A549 treated with dexamethasone at 1 μM for 4 hours (cell line): ENCODE measurements around the gene TMEM143. TPM values are rescaled to one million over a fixed set of nuclear protein-coding genes. Genes with fewer than 3 reads are reported as not detected.

ENCODE experiments used
- total RNA-seq: library from RNA; stranded (reverse); fragments of 200-300 nt; extraction: Qiagen RNA extraction; gene quantifications from 5 replicates; pipeline ENCODE4 v1.2.3, GENCODE V29; 2022

The TMEM143 gene
- total RNA-seq, result 3.6 to 4.8 TPM (median 4.8 TPM) in 5 replicates

GRCh38 chr19:48363810-48364597 is at the start of gene TMEM143, which contains the start of gene SYNGR4:
TSS of gene TMEM143 (minus strand) at chr19:48363940. CDS start at chr19:48363920, 20 bp downstream.
TSS of gene SYNGR4 (plus strand) at chr19:48364367. CDS start at chr19:48365843, 1,476 bp downstream.

GRCh38 chr19:48393559-48394330 is 30.0 kb upstream of the TMEM143 start, which contains the start of gene GRIN2D:
TSS of gene GRIN2D (plus strand) at chr19:48393668. CDS start at chr19:48398393, 4,725 bp downstream.

GRCh38 chr19:48391100-48392005 is 27.6 kb upstream of the TMEM143 start, which contains the start of gene KDELR1:
TSS of gene KDELR1 (minus strand) at chr19:48391551. CDS start at chr19:48391358, 193 bp downstream.

GRCh38 chr19:48325265-48325910 is 38.4 kb downstream of the TMEM143 start, which contains the start of gene EMP3:
TSS of gene EMP3 (plus strand) at chr19:48325552. CDS start at chr19:48326845, 1,293 bp downstream.

Other genes with a start within 250 kb of the TMEM143 start
- gene LIG1, start 193.6 kb downstream of the TMEM143 start, total RNA-seq, result 59.2 to 68.1 TPM (median 61.0 TPM) in 5 replicates
- gene ZSWIM9, start 193.3 kb downstream of the TMEM143 start, total RNA-seq, result 4.8 to 7.7 TPM (median 6.1 TPM) in 5 replicates
- 14.8 to 18.9 TPM (median 18.0 TPM) in 5 replicates for gene CARD8, start 108.0 kb downstream of the TMEM143 start, total RNA-seq
- gene ZNF114, start 93.9 kb downstream of the TMEM143 start, total RNA-seq, result 8.3 to 10.1 TPM (median 9.5 TPM) in 5 replicates
- gene EMP3, start 38.4 kb downstream of the TMEM143 start, total RNA-seq, result 380 to 538 TPM (median 393 TPM) in 5 replicates
- gene SYNGR4, start 427 bp upstream of the TMEM143 start, total RNA-seq, result 2.3 to 3.7 TPM (median 2.8 TPM) in 5 replicates
- gene KDELR1, start 27.6 kb upstream of the TMEM143 start, total RNA-seq, result 328 to 488 TPM (median 483 TPM) in 5 replicates
- 5.0 to 9.7 TPM (median 8.6 TPM) in 5 replicates for gene GRIN2D, start 29.7 kb upstream of the TMEM143 start, total RNA-seq
- 93.6 to 132 TPM (median 119 TPM) in 5 replicates for gene GRWD1, start 82.0 kb upstream of the TMEM143 start, total RNA-seq
- 1.1 to 2.1 TPM (median 1.2 TPM) in 5 replicates for gene KCNJ14, start 91.6 kb upstream of the TMEM143 start, total RNA-seq
- 54.6 to 66.8 TPM (median 60.9 TPM) in 5 replicates for gene CYTH2, start 105.4 kb upstream of the TMEM143 start, total RNA-seq
- 2.2 to 5.3 TPM (median 4.8 TPM) in 5 replicates for gene LMTK3, start 147.9 kb upstream of the TMEM143 start, total RNA-seq
- 11.9 to 18.4 TPM (median 17.2 TPM) in 5 replicates for gene SULT2B1, start 188.2 kb upstream of the TMEM143 start, total RNA-seq
- gene SPACA4, start 242.8 kb upstream of the TMEM143 start, total RNA-seq, result 0.08 to 0.11 TPM in 2 of 5 replicates, not detected in the others